CD4-positive, CD25-positive, alpha-beta regulatory T cell (primary cell): Measurements from ENCODE around the gene GIMD1. TPM values are rescaled to one million over a fixed set of nuclear protein-coding genes. Genes with fewer than 3 reads are reported as not detected.
"Not testable (repeated sequence)": the region's sequence is repeated elsewhere in the genome, so short reads cannot be mapped to it uniquely, and the experiment has no call there.

Experiments used
- ATAC-seq, 2 donors: fragments of 150-1000 bp; cut with Tn5 transposase; one replicate each; pipeline ENCODE4 v1.10.0; 2021; ENCODE audit warnings: low read depth in 2 of 2, moderate number of reproducible peaks in 2 of 2, moderate library complexity in 1 of 2
- DNase-seq, 3 donors: peaks; one replicate each; pipeline versions ENCODE4 v3.0.0 to v3.0.0-alpha.2; 2012 to 2022; ENCODE audit warnings: mixed read lengths in 1 of 3
- H3K27ac ChIP-seq: one replicate; pipeline ENCODE4 v1.7.0; 2013; ENCODE audit warnings: mild to moderate bottlenecking, low read length; ENCODE audit not compliant: insufficient read depth, poor library complexity, severe bottlenecking
- H3K27me3 ChIP-seq: one replicate; pipeline ENCODE4 v1.7.0; 2013; ENCODE audit warnings: low read length; ENCODE audit not compliant: control insufficient read depth, insufficient read depth
- H3K36me3 ChIP-seq: one replicate; pipeline ENCODE4 v1.7.0; 2013; ENCODE audit warnings: mild to moderate bottlenecking, low read length, moderate library complexity; ENCODE audit not compliant: control insufficient read depth, insufficient read depth
- H3K4me1 ChIP-seq: 2 replicates; pipeline ENCODE4 v1.7.0; 2013; ENCODE audit warnings: mild to moderate bottlenecking, low read length; ENCODE audit not compliant: insufficient read depth, control insufficient read depth, poor library complexity, severe bottlenecking
- H3K4me3 ChIP-seq: one replicate; pipeline ENCODE4 v1.7.0; 2013; ENCODE audit warnings: low read depth, mild to moderate bottlenecking, low read length, moderate library complexity
- H3K9me3 ChIP-seq, 2 experiments: 1 replicate in 1 of 2; 2 replicates in 1 of 2; pipeline ENCODE4 v1.7.0; 2013; ENCODE audit warnings: low read length in 2 of 2, mild to moderate bottlenecking in 1 of 2, moderate library complexity in 1 of 2; ENCODE audit not compliant: control insufficient read depth in 2 of 2
- H3K27ac Mint-ChIP-seq, 3 donors: one replicate each; pipeline ENCODE4 v1.8.0; 2020 to 2022; ENCODE audit warnings: mild to moderate bottlenecking in 3 of 3, mixed read lengths in 3 of 3, moderate library complexity in 2 of 3
- H3K27me3 Mint-ChIP-seq: one replicate; pipeline ENCODE4 v1.8.0; 2022; ENCODE audit warnings: mild to moderate bottlenecking, mixed read lengths
- H3K36me3 Mint-ChIP-seq: one replicate; pipeline ENCODE4 v1.8.0; 2020; ENCODE audit warnings: mixed read lengths
- H3K4me1 Mint-ChIP-seq, 4 donors: one replicate each; pipeline ENCODE4 v1.8.0; 2020 to 2022; ENCODE audit warnings: mixed read lengths in 4 of 4, mild to moderate bottlenecking in 1 of 4
- H3K4me3 Mint-ChIP-seq, 4 donors: one replicate each; pipeline ENCODE4 v1.8.0; 2020 to 2022; ENCODE audit warnings: mild to moderate bottlenecking in 4 of 4, mixed read lengths in 4 of 4, moderate library complexity in 3 of 4
- H3K9me3 Mint-ChIP-seq, 7 donors: one replicate each; pipeline ENCODE4 v1.8.0; 2020 to 2022; ENCODE audit warnings: mixed read lengths in 7 of 7, mild to moderate bottlenecking in 3 of 7, moderate library complexity in 2 of 7
- polyA plus RNA-seq, 4 donors: library from polyadenylated mRNA; unstranded; fragments of 300-500 nt; fragmentation: Illumina TruSeq; gene quantifications; one replicate each; pipeline ENCODE4 v1.2.3, GENCODE V29; 2021
- total RNA-seq: library from RNA; stranded (reverse); gene quantifications from one replicate; pipeline ENCODE4 v1.2.3, GENCODE V29; 2022

The GIMD1 gene
- total RNA-seq (not detected), polyA plus RNA-seq (not detected)

GRCh38 chr4:106368678-106369077, at the start of gene GIMD1:
TSS of gene GIMD1 (minus strand) at chr4:106368778. CDS start at chr4:106367435, 1,343 bp downstream.
- H3K4me3 ChIP-seq = no peak within 1 kb of the TSS
- DNase-seq (no peak), ATAC-seq (no peak)
- H3K4me1 ChIP-seq = no peaks in the 10 kb centered on the region
- no peaks in the 10 kb centered on the region for H3K9me3 ChIP-seq
- no peak within 1 kb of the TSS for H3K4me3 Mint-ChIP-seq
- H3K36me3 ChIP-seq = no peaks in the 10 kb centered on the region
- peak within 1 kb of the TSS in 1 of 3 donors; percentile 11 for H3K27ac Mint-ChIP-seq
- H3K36me3 Mint-ChIP-seq = no peaks in the 10 kb centered on the region
- no peaks in the 10 kb centered on the region for H3K9me3 Mint-ChIP-seq
- H3K4me1 Mint-ChIP-seq = peaks cover 0 to 4% (median 1%) of the 10 kb centered on the region in 4 donors
- H3K27ac ChIP-seq = no peak within 1 kb of the TSS
- H3K27me3 Mint-ChIP-seq = peaks cover 31% of the 10 kb centered on the region
- peaks cover 10% of the 10 kb centered on the region for H3K27me3 ChIP-seq

DNA sequence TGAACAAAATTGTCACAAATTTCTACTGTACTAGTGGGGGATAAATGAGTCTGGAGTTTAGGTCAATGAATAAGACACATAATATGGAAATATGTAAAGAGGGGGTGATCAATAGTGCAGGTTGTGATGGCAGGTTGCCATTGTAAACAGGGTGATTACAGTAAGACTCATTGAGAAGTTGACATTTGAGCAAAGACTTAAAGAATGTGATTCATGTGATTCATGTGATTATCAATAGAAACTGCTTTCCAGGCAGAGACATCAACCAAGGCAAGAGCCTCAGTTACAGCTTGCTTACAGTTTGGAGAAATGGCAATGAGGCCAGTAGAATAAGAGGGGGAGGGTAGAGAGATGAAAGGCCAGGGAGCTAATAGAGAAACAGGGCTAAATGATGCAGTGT, 45.8 kb upstream of the GIMD1 start:
- no peaks in the 10 kb centered on the region for H3K4me1 ChIP-seq
- no peak for DNase-seq
- no peak overlapping the region for H3K4me3 Mint-ChIP-seq
- H3K4me1 Mint-ChIP-seq = no peaks in the 10 kb centered on the region
- no peak overlapping the region for H3K27ac ChIP-seq
- no peak for ATAC-seq
- H3K4me3 ChIP-seq = no peak overlapping the region
- no peaks in the 10 kb centered on the region for H3K27me3 Mint-ChIP-seq
- H3K36me3 Mint-ChIP-seq = no peaks in the 10 kb centered on the region
- H3K27me3 ChIP-seq = no peaks in the 10 kb centered on the region
- no peaks in the 10 kb centered on the region for H3K9me3 ChIP-seq
- H3K36me3 ChIP-seq = no peaks in the 10 kb centered on the region
- H3K9me3 Mint-ChIP-seq = peaks cover 0 to 5% (median 0%) of the 10 kb centered on the region in 7 donors
- H3K27ac Mint-ChIP-seq = no peak overlapping the region

DNA sequence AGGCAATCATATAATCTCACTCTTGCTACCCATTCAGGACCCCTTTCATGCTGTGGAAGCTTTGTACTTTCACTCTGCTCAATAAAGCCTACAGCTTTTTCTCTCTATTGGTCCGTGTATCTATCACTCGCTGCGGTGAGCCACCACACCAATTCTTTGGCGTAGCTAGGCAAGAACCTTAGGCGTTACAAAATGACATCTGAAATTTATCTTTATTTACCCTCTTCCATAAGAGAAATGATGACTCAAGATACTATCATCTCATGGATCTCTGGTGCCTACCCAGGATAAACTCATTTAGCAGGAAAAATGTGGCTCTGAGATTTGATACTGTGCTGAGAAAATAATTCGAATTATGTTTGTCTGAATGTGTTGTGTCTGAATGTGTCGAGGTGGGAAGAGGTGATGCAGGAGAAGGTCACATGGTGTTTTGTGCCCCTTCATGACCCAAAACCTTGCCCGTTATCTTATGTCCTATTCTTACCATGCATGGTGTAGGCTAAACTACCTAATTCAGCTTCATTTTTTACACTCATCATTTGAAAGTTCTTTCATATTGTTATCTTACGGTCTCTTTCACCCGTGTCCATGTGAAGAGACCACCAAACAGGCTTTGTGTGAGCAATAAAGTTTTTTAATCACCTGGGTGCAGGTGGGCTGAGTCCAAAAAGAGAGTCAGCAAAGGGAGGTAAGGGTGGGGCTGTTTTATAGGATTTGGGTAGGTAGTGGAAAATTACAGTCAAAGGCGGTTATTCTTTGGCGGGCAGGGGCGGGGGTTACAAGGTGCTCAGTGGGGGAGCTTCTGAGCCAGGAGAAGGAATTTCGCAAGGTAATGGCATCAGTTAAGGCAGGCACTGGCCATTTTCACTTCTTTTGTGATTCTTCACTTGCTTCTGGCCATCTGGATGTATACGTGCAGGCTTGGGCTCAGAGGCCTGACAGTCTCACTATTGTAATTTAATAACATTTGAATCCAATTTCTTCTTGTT, 41.6 kb upstream of the GIMD1 start:
- Mint-ChIP-seq H3K27ac (no peak overlapping the region), H3K27me3 (no peaks in the 10 kb centered on the region), H3K4me1 (no peaks in the 10 kb centered on the region), H3K9me3 (peaks cover 0 to 5% (median 0%) of the 10 kb centered on the region in 7 donors), H3K4me3 (no peak overlapping the region), H3K36me3 (no peaks in the 10 kb centered on the region)
- H3K4me3 ChIP-seq = no peak overlapping the region
- H3K4me1 ChIP-seq = no peaks in the 10 kb centered on the region
- no peak for DNase-seq
- ATAC-seq = no peak
- H3K36me3 ChIP-seq = no peaks in the 10 kb centered on the region
- H3K27me3 ChIP-seq = no peaks in the 10 kb centered on the region
- no peak overlapping the region for H3K27ac ChIP-seq
- H3K9me3 ChIP-seq = no peaks in the 10 kb centered on the region

- not testable (repeated sequence) for H3K27ac Mint-ChIP-seq, H3K27me3 ChIP-seq, H3K27ac ChIP-seq, H3K4me1 Mint-ChIP-seq, H3K36me3 Mint-ChIP-seq, H3K4me3 ChIP-seq, DNase-seq, H3K27me3 Mint-ChIP-seq, H3K4me1 ChIP-seq, H3K36me3 ChIP-seq, H3K4me3 Mint-ChIP-seq, H3K9me3 ChIP-seq, ATAC-seq, H3K9me3 Mint-ChIP-seq
Measured at GRCh38 chr4:106408004-106408403, 39.4 kb upstream of the GIMD1 start.

DNA sequence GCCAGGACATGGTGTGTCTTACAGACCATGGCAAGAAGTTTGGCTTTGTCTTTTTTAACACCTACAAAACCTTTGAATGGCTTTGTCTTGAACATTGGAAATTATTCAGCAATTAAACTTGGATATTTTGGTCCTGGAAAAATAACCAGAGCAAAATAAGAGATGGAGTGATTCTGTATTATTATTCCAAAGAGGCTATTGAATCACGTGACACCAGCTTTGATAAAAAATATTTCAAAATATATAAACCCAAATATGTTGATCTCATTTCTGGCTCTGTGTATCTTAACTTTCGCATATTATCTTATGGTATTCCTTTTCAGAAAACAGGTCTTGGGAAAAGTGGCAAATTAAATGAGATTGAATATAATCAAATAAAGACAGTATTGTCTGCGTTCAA, 32.6 kb upstream of the GIMD1 start:
- Histone ChIP-seq H3K27me3 (no peaks in the 10 kb centered on the region), H3K4me1 (no peaks in the 10 kb centered on the region), H3K27ac (no peak overlapping the region), H3K4me3 (no peak overlapping the region), H3K36me3 (no peaks in the 10 kb centered on the region), H3K9me3 (peaks cover 7 to 11% of the 10 kb centered on the region in 2 experiments)
- H3K36me3 Mint-ChIP-seq = no peaks in the 10 kb centered on the region
- H3K4me3 Mint-ChIP-seq = no peak overlapping the region
- peaks cover 0 to 15% (median 9%) of the 10 kb centered on the region in 7 donors for H3K9me3 Mint-ChIP-seq
- no peaks in the 10 kb centered on the region for H3K27me3 Mint-ChIP-seq
- H3K27ac Mint-ChIP-seq = no peak overlapping the region
- DNase-seq (no peak), ATAC-seq (no peak)
- H3K4me1 Mint-ChIP-seq = no peaks in the 10 kb centered on the region

GRCh38 chr4:106398898-106399297, 30.3 kb upstream of the GIMD1 start:
- ATAC-seq, H3K4me1 ChIP-seq, H3K36me3 Mint-ChIP-seq, H3K27me3 Mint-ChIP-seq, H3K27ac Mint-ChIP-seq, H3K4me3 Mint-ChIP-seq, H3K27me3 ChIP-seq, DNase-seq, H3K4me1 Mint-ChIP-seq, H3K4me3 ChIP-seq, H3K27ac ChIP-seq, H3K36me3 ChIP-seq: not testable (repeated sequence)
- H3K9me3 Mint-ChIP-seq = peaks cover 0 to 25% (median 14%) of the 10 kb centered on the region in 7 donors
- peaks cover 15 to 21% of the 10 kb centered on the region in 2 experiments for H3K9me3 ChIP-seq

- Mint-ChIP-seq H3K4me1 (no peaks in the 10 kb centered on the region), H3K36me3 (no peaks in the 10 kb centered on the region), H3K4me3 (no peak overlapping the region), H3K27me3 (no peaks in the 10 kb centered on the region), H3K9me3 (peaks cover 0 to 28% (median 15%) of the 10 kb centered on the region in 7 donors), H3K27ac (no peak overlapping the region)
- Histone ChIP-seq H3K9me3 (peaks cover 15 to 21% of the 10 kb centered on the region in 2 experiments), H3K4me1 (no peaks in the 10 kb centered on the region), H3K36me3 (no peaks in the 10 kb centered on the region), H3K4me3 (no peak overlapping the region), H3K27me3 (no peaks in the 10 kb centered on the region), H3K27ac (no peak overlapping the region)
- DNase-seq = no peak
- ATAC-seq = no peak
Measured at GRCh38 chr4:106395582-106395981, 27.0 kb upstream of the GIMD1 start.
